Measurements from ENCODE around the gene COL23A1.

Gene COL23A1

GRCh38 chr5:178531786-178532185, 58.4 kb downstream of the COL23A1 start:
- no peak for DNase-seq (ENCODE audit: low read depth)

GRCh38 chr5:178530526-178530925, 59.7 kb downstream of the COL23A1 start:
- no peak for DNase-seq (ENCODE audit: low read depth)

- DNase-seq (ENCODE audit: low read depth): no peak
These were observed 61.1 kb downstream of the COL23A1 start for GRCh38 chr5:178529080-178529479.

DNA sequence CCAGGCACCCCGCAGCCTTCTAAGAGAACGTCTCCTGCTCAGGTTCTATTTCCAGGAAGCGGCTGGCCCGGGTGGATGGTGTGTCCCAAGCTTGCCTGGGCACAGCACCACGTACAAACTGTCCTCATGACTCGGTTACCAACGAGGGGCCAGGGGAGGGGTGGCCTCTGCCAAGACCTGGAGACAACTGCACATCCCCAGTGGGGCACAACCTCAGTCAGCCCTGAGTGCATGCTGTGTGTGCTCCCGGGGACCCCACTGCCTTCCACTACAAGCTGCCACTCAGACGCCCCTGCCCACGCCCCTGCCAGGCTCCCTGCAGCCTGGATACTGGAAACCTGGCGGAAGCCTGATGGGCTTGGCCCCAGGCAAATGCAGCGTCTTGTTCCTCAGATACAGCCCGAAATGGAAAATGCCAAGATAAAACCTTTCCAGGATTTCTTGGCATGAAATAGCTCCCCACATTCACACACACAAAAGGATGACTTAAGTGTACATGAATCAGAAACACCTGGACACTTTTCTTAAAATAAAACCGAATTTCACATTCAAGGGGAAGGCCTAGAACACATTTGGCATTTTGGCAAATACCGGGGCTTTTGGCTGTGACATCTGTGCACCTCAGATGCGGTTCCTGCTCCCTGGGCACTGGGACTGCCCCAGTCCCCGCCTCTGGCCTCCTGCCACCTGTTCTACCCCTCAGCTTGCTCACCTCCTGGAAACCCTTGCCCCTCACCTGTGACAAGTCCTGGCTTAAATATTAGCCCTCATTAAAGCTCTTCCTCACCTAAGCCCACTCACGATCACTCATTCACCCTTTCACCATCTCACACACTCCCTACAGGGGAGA, 62.5 kb downstream of the COL23A1 start:
- no peak for DNase-seq (ENCODE audit: low read depth)

DNA sequence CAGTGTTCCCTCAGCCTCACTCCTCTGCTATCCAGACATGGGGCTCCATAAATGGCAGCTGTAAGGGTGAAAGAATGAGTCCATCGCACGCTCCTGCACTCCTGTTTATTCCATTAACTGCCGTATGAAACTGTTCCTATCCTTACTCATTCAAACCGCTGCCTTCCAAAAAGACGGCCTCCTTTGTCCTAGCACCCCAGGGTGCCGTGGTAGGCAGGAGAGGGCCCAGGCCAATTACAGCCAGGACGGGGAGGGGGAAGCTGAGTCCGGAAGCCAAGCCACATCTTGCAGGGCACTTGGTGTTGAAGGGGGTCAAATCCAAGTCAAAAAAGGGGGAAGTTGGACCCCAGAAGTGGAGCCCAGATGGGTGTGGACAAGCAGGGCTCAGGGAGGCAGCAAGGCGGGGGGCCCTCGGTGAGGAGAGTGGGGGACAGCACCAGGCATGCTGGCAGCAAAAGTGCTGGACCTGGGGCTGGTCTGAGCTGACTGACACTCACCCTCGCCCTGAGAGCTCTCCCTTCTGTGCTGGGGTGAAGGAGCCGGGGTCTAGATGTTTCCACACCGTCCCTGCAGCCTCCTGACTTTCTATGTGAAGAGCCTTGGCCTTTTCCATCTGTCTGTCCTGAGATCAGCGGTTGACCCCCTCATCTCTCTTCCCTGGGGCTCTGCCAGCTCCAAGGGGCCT, 63.3 kb downstream of the COL23A1 start:
- DNase-seq (ENCODE audit: low read depth): no peak

DNA sequence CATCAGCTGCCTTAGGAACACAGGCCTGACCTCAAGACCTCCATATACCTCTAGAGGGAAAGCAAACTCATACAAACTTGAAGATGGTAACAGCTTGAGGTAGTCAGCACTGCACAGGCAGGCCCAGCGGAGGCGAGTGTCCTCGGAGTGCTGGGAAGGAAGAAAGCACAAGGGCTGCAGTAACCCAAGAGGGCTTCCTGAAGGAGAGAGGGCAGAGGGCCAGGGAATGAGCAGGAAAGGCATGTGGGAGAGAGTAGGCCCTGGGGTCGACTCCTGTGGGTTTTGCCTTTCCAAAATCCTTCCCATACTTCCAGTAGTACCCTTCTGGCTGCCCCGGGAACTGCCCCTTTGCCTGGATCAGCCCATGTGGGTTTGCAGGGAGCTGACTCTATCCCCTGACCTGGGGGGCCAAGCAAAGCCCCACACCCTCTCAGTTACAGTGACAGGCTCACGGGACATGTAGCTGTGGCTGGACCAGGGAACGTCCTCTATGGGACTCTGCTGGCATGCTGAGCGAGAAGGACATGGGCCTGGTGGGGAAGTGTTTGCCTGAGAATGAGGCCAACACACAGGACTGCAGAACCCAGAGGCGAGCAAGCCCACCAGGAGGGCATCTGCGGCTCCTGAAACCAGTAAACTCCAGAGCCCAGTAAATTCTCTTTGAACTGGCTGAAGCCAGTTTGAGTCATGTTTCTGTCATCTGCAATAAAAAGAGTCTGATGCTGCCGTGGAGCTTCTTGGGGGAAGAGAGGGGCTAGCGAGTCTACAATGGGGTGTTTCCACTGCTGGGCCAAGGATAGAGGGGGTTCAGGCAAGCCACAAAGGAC, 64.1 kb downstream of the COL23A1 start:
- no peak for DNase-seq (ENCODE audit: low read depth)

DNA sequence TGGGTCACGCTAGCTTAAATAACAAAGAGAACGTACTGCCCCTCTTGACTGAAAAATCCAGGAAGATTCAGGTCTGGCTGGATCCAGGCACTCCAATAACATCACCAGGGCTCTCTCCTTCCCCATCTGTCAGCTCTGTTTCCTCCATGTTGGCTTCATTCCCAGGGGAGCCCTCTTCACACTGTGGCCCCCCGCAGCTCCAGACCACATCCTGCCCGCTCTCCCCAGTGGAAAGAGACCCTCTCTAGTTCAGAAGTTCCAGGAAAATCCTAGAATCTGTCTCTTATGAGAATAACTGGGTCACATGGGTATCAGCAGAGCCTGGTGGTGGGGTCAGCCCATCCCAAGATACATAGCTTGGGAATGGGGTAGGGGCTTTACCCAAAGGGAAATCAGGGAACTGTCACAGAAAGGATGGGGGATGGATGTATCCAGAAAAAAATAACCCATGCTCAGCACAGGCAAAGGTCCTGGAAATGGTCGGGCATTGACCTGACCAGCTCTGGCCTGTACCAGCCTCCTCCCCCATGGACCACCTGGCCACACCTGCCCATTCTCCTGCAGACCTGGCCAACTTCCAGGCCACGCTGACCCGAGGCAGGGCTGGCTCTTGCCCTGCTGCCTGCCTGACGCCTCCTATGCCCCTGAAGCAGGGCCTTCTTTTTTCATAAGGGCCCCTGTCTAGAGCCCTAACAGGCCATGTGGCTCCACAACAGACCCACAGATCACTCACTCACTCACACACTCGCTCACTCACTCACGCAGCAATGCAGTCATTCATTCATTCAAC, 65.9 kb downstream of the COL23A1 start:
- no peak for DNase-seq (ENCODE audit: low read depth)

DNA sequence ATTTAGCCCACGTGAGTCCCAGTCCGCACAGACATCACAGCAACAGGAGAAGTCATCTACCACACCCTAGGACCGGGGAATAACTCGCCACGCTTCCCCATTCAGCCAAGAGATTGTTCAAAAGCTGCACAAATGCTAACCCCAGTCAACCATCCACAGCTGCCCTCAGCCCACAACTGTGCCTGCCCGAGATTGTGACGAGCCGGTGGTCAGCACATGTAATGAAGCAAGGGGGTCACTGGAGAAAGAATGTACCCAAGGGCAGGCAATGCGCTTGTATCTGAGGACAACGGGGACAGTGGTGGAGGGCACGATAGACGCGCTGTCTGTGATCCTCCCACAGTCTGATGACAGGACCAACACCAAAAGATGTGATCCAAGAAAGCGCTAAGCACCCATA, 67.8 kb downstream of the COL23A1 start:
- no peak for DNase-seq (ENCODE audit: low read depth)

- no peak for DNase-seq (ENCODE audit: low read depth)
These were observed 69.3 kb downstream of the COL23A1 start for GRCh38 chr5:178520851-178521250.

GRCh38 chr5:178519804-178520203, 70.4 kb downstream of the COL23A1 start:
- no peak for DNase-seq (ENCODE audit: low read depth)

DNA sequence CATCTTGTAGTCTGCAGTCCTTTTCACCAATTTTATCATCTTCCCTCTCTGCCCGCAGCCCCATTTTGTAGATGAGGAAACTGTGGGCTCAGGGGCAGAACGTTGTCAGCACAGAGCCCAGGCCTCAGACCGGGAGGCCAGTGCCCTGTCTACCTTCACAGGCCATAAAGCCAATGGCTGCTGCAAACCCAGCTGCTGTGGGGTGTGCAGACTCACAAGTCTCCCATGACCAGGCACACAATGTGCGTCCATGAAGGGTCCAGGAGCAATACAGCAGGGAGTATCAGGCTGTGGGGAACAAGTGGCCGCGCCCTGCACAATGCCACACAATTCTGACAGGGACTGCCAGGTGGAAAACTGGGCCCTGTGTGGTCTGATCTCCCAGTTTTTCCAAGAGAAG, 71.0 kb downstream of the COL23A1 start:
- no peak for DNase-seq (ENCODE audit: low read depth)

DNA sequence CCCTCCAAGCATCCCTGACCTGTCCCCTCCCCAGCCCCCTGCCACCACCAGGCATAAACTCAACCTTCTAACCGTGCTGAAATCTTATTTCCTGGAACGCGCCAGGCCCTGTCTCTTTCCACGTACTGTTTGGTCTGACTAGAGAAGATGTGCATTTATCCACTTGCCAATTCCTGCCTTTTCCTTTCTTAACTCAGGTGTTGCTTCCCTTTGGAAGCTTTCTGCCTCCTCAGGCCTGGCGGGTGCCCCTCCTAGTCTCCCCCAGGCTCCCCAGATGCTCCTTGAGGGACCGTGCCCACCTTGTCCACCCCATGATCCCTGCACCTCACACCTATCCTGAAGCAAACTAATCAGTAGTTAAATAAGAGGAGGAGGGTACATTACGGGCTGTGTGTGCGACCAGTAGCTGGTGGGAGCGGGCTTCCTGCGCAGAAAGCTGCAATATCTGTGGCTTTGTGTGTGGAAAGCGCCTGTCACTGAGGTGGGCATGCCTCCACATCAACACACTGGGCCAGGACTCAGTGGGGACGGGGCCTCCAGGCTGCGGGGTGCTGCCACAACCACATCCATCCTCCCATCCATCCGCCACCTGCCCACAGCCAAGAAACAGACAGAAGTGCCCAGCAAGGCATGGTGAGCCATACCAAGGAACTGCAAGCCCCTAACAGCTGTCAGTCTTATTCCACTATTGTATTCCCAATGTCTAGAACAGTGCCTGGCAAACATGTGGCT, 73.5 kb downstream of the COL23A1 start:
- no peak for DNase-seq (ENCODE audit: low read depth)

DNA sequence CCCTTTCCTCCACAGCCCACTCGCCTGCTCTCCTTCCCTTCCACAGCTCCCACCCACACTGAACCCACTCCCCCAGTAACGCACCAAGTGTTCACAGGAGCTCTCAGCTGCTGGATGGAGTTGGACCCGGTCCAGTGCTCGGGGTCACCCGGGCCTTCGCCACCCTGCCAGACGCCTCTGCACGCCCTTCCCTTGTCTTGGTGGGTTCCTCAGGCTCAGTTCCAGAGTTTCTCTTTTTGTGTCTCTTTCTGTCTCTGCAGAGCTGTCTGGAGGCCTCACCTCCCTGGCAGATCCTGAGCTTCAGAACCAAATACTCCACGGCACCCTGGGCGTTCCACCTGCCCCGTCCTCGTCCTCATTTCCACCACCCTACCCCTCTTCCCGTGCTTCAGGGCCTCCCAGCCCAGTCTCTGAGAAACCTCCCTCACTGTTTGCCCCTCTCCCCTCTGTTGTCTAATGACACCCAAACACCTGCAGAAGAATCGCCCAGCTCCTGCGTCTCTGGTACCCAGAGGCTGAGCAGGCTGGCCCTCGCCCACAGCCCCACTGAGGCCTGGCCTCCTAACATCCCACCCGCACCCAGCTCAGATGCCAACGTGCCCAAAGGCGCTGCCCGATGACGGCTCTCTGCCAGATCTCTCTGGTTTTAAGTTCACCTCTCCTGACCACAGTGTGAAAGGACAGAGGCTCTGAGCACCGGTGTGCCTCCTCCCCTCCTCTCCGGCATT, 74.3 kb downstream of the COL23A1 start:
- no peak for DNase-seq (ENCODE audit: low read depth)

DNA sequence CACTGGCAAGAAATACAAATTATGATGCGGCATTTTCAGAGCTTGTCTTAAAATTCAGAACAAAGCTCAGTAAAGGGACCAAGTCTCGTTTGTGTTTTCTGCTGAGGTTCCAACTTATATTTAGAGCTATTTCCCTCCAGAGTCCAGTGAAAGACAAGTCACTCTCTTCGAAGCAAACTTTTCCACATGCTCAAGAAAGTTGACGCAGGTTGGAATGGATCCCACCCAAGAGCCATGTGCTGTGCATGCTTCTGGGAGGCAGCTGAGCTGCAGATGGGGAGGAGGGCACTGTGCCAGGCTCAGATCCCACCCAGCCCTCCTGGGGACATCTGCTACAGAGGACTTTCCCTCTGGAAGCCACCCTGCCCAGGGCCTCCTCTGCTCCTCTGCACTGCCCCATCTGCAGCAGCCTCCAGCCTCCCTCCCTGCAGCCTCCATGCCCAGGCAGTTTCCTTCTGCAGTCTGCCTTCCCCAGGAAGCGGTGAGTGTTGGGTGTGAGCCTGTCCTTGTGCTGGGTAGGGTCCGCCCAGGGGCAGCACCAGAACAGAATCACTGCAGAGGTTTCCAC, 75.3 kb downstream of the COL23A1 start:
- DNase-seq (ENCODE audit: low read depth): no peak

DNA sequence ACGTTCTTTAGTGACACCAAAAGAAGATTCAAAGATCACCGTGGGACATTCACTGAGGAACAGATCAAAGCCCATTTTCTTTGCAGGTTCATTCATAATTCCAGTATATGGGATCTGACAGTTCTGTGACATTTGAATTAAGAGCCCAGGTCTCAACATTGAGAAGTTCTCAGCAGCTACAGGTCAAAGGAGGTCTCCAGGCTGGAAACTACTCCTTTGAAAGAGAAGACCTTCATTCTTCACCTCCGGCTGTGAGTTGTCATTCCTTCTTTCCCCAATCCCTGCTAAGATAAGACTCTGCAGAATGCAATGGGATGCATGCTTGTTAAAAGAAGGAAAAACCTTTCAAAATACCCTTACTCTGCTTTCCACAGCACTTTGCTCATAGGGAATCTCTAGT, 79.0 kb downstream of the COL23A1 start:
- no peak for DNase-seq (ENCODE audit: low read depth)

GRCh38 chr5:178509491-178510057, 80.6 kb downstream of the COL23A1 start:
- DNase-seq (ENCODE audit: low read depth): no peak

DNA sequence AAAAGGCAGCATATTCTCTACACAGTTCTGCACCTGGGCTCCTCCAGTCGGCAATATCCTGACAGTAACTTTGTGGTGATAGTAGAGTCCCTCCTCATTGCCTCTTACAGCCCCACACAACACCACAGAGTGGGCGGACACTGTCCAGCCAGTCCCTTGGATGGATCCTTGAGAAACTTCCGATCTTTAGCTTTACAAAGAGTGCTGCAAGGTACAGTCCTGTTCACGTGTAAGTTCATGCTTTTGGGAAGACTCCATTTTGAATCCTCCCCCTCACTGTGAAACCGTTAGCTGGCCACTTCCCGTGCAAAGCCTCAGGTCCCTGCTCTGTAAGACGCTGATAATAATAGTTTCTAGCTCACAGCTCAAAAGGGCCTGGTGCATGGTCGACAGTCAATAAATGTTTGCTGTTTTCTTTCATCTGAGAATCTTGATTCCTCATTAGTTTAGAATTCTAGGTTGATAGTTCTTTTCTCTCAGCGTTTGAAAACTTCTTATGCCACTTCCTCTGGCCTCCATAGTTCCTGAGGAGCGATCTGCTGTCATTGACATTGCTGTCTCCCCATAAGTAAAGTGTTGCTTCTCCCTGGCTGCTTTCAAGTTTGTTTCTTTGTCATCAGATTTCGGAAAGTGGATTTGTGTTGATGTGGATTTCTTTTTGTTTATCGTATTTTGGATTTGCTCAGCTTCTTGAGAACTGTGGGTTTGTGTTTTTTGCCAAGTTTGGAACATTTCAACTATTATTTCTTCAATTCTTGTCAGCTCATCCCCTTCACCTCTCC, 82.9 kb downstream of the COL23A1 start:
- no peak for DNase-seq (ENCODE audit: low read depth)

GRCh38 chr5:178505639-178506407, 84.4 kb downstream of the COL23A1 start:
- no peak for DNase-seq (ENCODE audit: low read depth)
